Astrocyte (in vitro differentiated cells and primary cell): Measurements from ENCODE around the gene THRB. TPM values are rescaled to one million over a fixed set of nuclear protein-coding genes. Genes with fewer than 3 reads are reported as not detected.

ENCODE experiments used
- DNase-seq: peaks from one replicate; pipeline ENCODE4 v3.0.0-alpha.2; 2010; ENCODE audit warnings: low read depth
- FAIRE-seq: peaks from 2 replicates; lab custom pipeline; 2011; peaks lifted over from hg19 to GRCh38; lab: Jason Lieb, UNC
- H2AFZ ChIP-seq: 2 replicates; pipeline ENCODE4 v1.6.0; 2012; ENCODE audit warnings: low read depth, low read length, inconsistent platforms
- H3K27ac ChIP-seq: 2 replicates; pipeline ENCODE4 v1.5.1; 2011; ENCODE audit warnings: low read depth, low read length, inconsistent platforms
- H3K27me3 ChIP-seq: 2 replicates; pipeline ENCODE4 v1.6.0; 2011; ENCODE audit warnings: low read length, inconsistent platforms; ENCODE audit not compliant: insufficient read depth
- H3K36me3 ChIP-seq: 2 replicates; pipeline ENCODE4 v1.5.1; 2011; ENCODE audit warnings: low read length, inconsistent platforms; ENCODE audit not compliant: insufficient read depth
- H3K4me1 ChIP-seq: 2 replicates; pipeline ENCODE4 v1.5.1; 2011; ENCODE audit warnings: low read length, inconsistent platforms; ENCODE audit not compliant: insufficient read depth
- H3K4me2 ChIP-seq: 2 replicates; pipeline ENCODE4 v1.6.0; 2012; ENCODE audit warnings: low read length, inconsistent platforms
- H3K4me3 ChIP-seq: 2 replicates; pipeline ENCODE4 v1.5.1; 2011; ENCODE audit warnings: low read depth, mild to moderate bottlenecking, low read length, inconsistent platforms; ENCODE audit not compliant: insufficient read depth
- H3K79me2 ChIP-seq: 2 replicates; pipeline ENCODE4 v1.6.0; 2012; ENCODE audit warnings: mild to moderate bottlenecking, low read length, inconsistent platforms; ENCODE audit not compliant: insufficient read depth
- H3K9ac ChIP-seq: 2 replicates; pipeline ENCODE4 v1.6.0; 2012; ENCODE audit warnings: mild to moderate bottlenecking, low read length, inconsistent platforms
- H3K9me3 ChIP-seq: 2 replicates; pipeline ENCODE4 v1.5.1; 2012; ENCODE audit warnings: low read depth, mild to moderate bottlenecking, low read length, inconsistent platforms; ENCODE audit not compliant: insufficient read depth
- H4K20me1 ChIP-seq: 2 replicates; pipeline ENCODE4 v1.6.0; 2012; ENCODE audit warnings: low read length, inconsistent platforms; ENCODE audit not compliant: insufficient read depth
- H3K27ac Mint-ChIP-seq: one replicate; pipeline ENCODE4 v1.8.0; 2021; ENCODE audit warnings: mild to moderate bottlenecking, mixed read lengths; ENCODE audit not compliant: unreplicated experiment
- H3K27me3 Mint-ChIP-seq: one replicate; pipeline ENCODE4 v1.8.0; 2021; ENCODE audit warnings: low read depth, mixed read lengths; ENCODE audit not compliant: unreplicated experiment
- H3K36me3 Mint-ChIP-seq: one replicate; pipeline ENCODE4 v1.8.0; 2021; ENCODE audit warnings: low read depth, mixed read lengths; ENCODE audit not compliant: unreplicated experiment
- H3K4me1 Mint-ChIP-seq: one replicate; pipeline ENCODE4 v1.8.0; 2021; ENCODE audit warnings: low read depth, mixed read lengths; ENCODE audit not compliant: unreplicated experiment
- H3K4me3 Mint-ChIP-seq: one replicate; pipeline ENCODE4 v1.8.0; 2021; ENCODE audit warnings: mild to moderate bottlenecking, moderate library complexity, mixed read lengths; ENCODE audit not compliant: unreplicated experiment
- H3K9me3 Mint-ChIP-seq: one replicate; pipeline ENCODE4 v1.8.0; 2021; ENCODE audit warnings: mild to moderate bottlenecking, mixed read lengths; ENCODE audit not compliant: unreplicated experiment
- EZH2 ChIP-seq: IDR thresholded peaks from 2 replicates; pipeline ENCODE4 v1.6.1; 2012; ENCODE audit warnings: mild to moderate bottlenecking, low read length, inconsistent platforms; ENCODE audit not compliant: insufficient read depth
- total RNA-seq: library from RNA; stranded (reverse); gene quantifications from 2 replicates; pipeline ENCODE4 v1.2.1, GENCODE V29; 2021
- TF ChIP-seq, protein P1 (sequence below): IDR thresholded peaks from 2 replicates; pipeline ENCODE4 v1.5.1; 2011; ENCODE audit warnings: low read depth, mild to moderate bottlenecking, inconsistent platforms, low read length, moderate library complexity; ENCODE audit not compliant: insufficient read depth

Gene THRB
- total RNA-seq, 1 donor from 2014 or later: 8.5 TPM

DNA sequence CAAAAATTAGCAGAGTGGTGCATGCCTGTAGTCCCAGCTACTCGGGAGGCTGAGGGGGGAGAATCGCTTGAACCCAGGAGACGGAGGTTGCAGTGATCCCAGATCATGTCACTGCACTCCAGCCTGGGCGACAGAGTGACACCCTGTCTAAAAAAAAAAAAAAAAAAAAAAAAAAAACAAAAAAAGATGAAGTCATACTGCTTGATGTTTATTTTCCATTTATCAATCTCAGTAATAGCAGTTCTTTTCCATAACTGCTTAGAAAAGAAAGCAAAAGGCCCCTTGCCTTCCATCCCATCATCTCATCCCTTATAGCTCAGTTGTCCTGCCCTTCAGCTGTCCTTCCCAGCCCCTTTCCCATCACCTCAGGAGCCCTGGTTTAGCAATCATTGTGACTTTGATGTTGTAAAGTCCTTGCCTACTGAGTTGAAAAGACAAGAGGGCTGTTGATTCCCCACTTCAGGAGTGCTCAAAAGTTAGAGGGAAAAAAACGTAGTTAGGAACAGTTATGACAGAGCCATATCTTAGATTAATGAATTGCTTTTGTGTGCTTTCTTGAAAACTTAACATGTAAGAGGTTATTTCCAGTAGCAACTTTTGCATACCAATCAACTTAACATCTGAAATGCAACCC is 18.0 kb upstream of the THRB start:
- H2AFZ ChIP-seq: no peak overlapping the region
- no peak overlapping the region for H3K9ac ChIP-seq
- H3K4me3 Mint-ChIP-seq: no peak overlapping the region
- H3K4me1 Mint-ChIP-seq: no peaks in the 10 kb centered on the region
- H3K27me3 ChIP-seq: no peaks in the 10 kb centered on the region
- no peaks in the 10 kb centered on the region for H3K4me1 ChIP-seq
- no peaks in the 10 kb centered on the region for H3K27me3 Mint-ChIP-seq
- TF ChIP-seq, protein P1, sequence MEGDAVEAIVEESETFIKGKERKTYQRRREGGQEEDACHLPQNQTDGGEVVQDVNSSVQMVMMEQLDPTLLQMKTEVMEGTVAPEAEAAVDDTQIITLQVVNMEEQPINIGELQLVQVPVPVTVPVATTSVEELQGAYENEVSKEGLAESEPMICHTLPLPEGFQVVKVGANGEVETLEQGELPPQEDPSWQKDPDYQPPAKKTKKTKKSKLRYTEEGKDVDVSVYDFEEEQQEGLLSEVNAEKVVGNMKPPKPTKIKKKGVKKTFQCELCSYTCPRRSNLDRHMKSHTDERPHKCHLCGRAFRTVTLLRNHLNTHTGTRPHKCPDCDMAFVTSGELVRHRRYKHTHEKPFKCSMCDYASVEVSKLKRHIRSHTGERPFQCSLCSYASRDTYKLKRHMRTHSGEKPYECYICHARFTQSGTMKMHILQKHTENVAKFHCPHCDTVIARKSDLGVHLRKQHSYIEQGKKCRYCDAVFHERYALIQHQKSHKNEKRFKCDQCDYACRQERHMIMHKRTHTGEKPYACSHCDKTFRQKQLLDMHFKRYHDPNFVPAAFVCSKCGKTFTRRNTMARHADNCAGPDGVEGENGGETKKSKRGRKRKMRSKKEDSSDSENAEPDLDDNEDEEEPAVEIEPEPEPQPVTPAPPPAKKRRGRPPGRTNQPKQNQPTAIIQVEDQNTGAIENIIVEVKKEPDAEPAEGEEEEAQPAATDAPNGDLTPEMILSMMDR: no peak
- no peak for TF ChIP-seq EZH2
- H3K79me2 ChIP-seq: no peaks in the 10 kb centered on the region
- H3K9me3 ChIP-seq: no peaks in the 10 kb centered on the region
- no peak overlapping the region for H3K4me3 ChIP-seq
- FAIRE-seq: no peak
- no peaks in the 10 kb centered on the region for H3K9me3 Mint-ChIP-seq
- H3K4me2 ChIP-seq: no peak overlapping the region
- no peaks in the 10 kb centered on the region for H3K36me3 ChIP-seq
- no peak for DNase-seq
- H3K27ac ChIP-seq: no peak overlapping the region
- H3K27ac Mint-ChIP-seq: no peak overlapping the region
- H3K36me3 Mint-ChIP-seq: no peaks in the 10 kb centered on the region
- H4K20me1 ChIP-seq: no peaks in the 10 kb centered on the region

DNA sequence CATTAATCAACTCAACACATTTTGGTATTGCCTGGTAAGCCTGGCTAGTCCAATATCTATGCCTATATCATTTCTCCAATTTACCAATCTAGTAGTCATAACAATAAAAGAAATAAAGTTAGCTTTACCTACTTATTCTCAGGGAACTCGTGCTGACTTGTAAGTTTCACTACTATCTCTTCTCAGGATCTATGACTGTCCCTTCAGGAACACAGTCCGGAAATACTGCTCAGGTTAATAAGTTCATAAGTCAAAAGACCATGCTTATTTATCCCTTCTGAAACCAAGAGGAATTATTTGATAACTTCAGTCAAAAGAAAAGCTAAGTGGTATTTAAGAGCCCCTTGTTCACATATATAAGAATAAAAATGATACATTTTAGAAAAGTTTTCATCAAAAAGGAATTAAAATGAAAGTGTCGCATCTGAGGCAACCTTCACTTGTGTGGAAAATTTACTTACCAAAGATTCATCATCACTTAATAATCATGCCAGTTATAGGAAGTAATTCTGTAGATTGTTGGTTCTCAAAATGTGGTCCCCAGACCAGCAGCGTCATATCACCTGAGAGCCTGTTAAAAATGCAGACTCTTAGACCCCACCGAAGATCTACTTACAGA is 15.5 kb upstream of the THRB start:
- H3K4me3 ChIP-seq: no peak overlapping the region
- H3K27ac ChIP-seq: no peak overlapping the region
- H3K4me1 ChIP-seq: no peaks in the 10 kb centered on the region
- no peaks in the 10 kb centered on the region for H4K20me1 ChIP-seq
- H3K79me2 ChIP-seq: no peaks in the 10 kb centered on the region
- DNase-seq (no peak), FAIRE-seq (no peak)
- Mint-ChIP-seq H3K27ac (no peak overlapping the region), H3K4me3 (no peak overlapping the region), H3K9me3 (no peaks in the 10 kb centered on the region), H3K27me3 (no peaks in the 10 kb centered on the region), H3K36me3 (no peaks in the 10 kb centered on the region), H3K4me1 (no peaks in the 10 kb centered on the region)
- H3K36me3 ChIP-seq: no peaks in the 10 kb centered on the region
- H3K27me3 ChIP-seq: no peaks in the 10 kb centered on the region
- no peak for TF ChIP-seq EZH2
- TF ChIP-seq, protein P1: no peak
- no peaks in the 10 kb centered on the region for H3K9me3 ChIP-seq
- H3K4me2 ChIP-seq: no peak overlapping the region
- H2AFZ ChIP-seq: no peak overlapping the region
- no peak overlapping the region for H3K9ac ChIP-seq

DNA sequence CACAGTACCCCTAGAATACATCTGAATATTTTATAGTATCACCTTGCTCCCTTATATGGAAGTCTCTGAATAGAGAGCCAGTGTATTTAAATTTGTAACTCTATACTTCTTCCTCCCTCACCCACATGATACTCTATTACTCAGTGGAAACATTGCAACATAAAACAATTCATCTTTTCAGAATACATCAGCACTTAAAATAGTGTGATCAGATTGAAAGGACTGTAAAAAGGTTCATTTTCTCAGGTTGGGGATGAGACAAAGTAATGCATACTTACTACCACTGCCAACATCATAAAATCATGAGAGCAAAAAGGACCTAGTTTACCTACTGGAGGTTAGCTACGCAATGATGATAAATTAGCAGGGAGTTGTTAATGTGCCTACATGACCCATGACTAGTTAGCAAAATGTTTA is 13.8 kb upstream of the THRB start:
- Histone ChIP-seq H3K27ac (no peak overlapping the region), H2AFZ (no peak overlapping the region), H3K9ac (no peak overlapping the region), H3K4me1 (no peaks in the 10 kb centered on the region), H3K4me2 (no peak overlapping the region), H3K9me3 (no peaks in the 10 kb centered on the region), H4K20me1 (no peaks in the 10 kb centered on the region), H3K79me2 (no peaks in the 10 kb centered on the region), H3K27me3 (no peaks in the 10 kb centered on the region), H3K36me3 (no peaks in the 10 kb centered on the region), H3K4me3 (no peak overlapping the region)
- no peak overlapping the region for H3K27ac Mint-ChIP-seq
- TF ChIP-seq, protein P1: no peak
- no peak for TF ChIP-seq EZH2
- FAIRE-seq (no peak), DNase-seq (peak; percentile 65)
- peaks cover under 1% of the 10 kb centered on the region for H3K4me1 Mint-ChIP-seq
- H3K36me3 Mint-ChIP-seq: no peaks in the 10 kb centered on the region
- H3K9me3 Mint-ChIP-seq: no peaks in the 10 kb centered on the region
- no peak overlapping the region for H3K4me3 Mint-ChIP-seq
- no peaks in the 10 kb centered on the region for H3K27me3 Mint-ChIP-seq
